WTC11 (cell line): ENCODE results near the gene TMTC2. TPM values are rescaled to one million over a fixed set of nuclear protein-coding genes. Genes with fewer than 3 reads are reported as not detected.

Source experiments
- ATAC-seq: fragments of 200-7000 bp; cut with Tn5 transposase; 2 replicates; pipeline ENCODE4 v1.10.0; 2021; ENCODE audit warnings: mild to moderate bottlenecking, moderate library complexity
- CTCF ChIA-PET: fragments of 300-600 bp; sonication (Branson Sonifier 250); formaldehyde crosslinking; loops from one replicate; lab custom pipeline; 2021; ENCODE audit warnings: antibody characterized with exemption; lab: Charles Lee
- POLR2A ChIA-PET: fragments of 350-600 bp; sonication (Branson Sonifier 250); formaldehyde crosslinking; loops from one replicate; lab custom pipeline; 2021; ENCODE audit warnings: antibody characterized with exemption; lab: Charles Lee
- DNase-seq: peaks from one replicate; pipeline ENCODE4 v3.0.0; 2021; ENCODE audit warnings: low spot score
- H3K27ac Mint-ChIP-seq: 2 replicates; pipeline ENCODE4 v1.8.0; 2021; ENCODE audit warnings: mixed read lengths
- H3K27me3 Mint-ChIP-seq: 2 replicates; pipeline ENCODE4 v1.8.0; 2021; ENCODE audit warnings: low read depth, mild to moderate bottlenecking, moderate library complexity, mixed read lengths
- H3K36me3 Mint-ChIP-seq: 2 replicates; pipeline ENCODE4 v1.8.0; 2021; ENCODE audit warnings: mixed read lengths
- H3K4me1 Mint-ChIP-seq: 2 replicates; pipeline ENCODE4 v1.8.0; 2022; ENCODE audit warnings: mixed read lengths
- H3K4me3 Mint-ChIP-seq: 2 replicates; pipeline ENCODE4 v1.8.0; 2021; ENCODE audit warnings: mild to moderate bottlenecking, moderate library complexity, mixed read lengths
- H3K9me3 Mint-ChIP-seq: 2 replicates; pipeline ENCODE4 v1.8.0; 2021; ENCODE audit warnings: mixed read lengths
- AFF4 ChIP-seq: sonication (generic); formaldehyde crosslinking; IDR thresholded peaks from 2 replicates; pipeline ENCODE4 v1.8.1; 2023; ENCODE audit warnings: mild to moderate bottlenecking, missing genetic modification reagents, borderline replicate concordance
- E2F4 ChIP-seq: sonication (generic); formaldehyde crosslinking; IDR thresholded peaks from 2 replicates; pipeline ENCODE4 v1.8.1; 2022; ENCODE audit warnings: low read depth, mild to moderate bottlenecking, moderate library complexity, missing genetic modification reagents, borderline replicate concordance
- EMX1 ChIP-seq: fragments of 250-450 bp; sonication (Bioruptor Pico); IDR thresholded peaks from 2 replicates; pipeline ENCODE4 v1.8.0; 2021; ENCODE audit warnings: mild to moderate bottlenecking
- MYBL2 ChIP-seq: sonication (generic); formaldehyde crosslinking; IDR thresholded peaks from 2 replicates; pipeline ENCODE4 v1.8.1; 2023; ENCODE audit warnings: mild to moderate bottlenecking, moderate library complexity, missing genetic modification reagents
- NFATC4 ChIP-seq: fragments of 250-450 bp; sonication (Bioruptor Pico); IDR thresholded peaks from 2 replicates; pipeline ENCODE4 v1.9.0; 2021; ENCODE audit warnings: mild to moderate bottlenecking
- NR1H2 ChIP-seq: sonication (generic); formaldehyde crosslinking; IDR thresholded peaks from 2 replicates; pipeline ENCODE4 v1.9.0; 2021; ENCODE audit warnings: mild to moderate bottlenecking, moderate library complexity, missing genetic modification reagents
- TP53 ChIP-seq: sonication (generic); formaldehyde crosslinking; IDR thresholded peaks from 2 replicates; pipeline ENCODE4 v1.8.1; 2023; ENCODE audit warnings: mild to moderate bottlenecking, missing genetic modification reagents
- ZNF281 ChIP-seq: sonication (generic); formaldehyde crosslinking; IDR thresholded peaks from 2 replicates; pipeline ENCODE4 v1.8.0; 2023; ENCODE audit warnings: mild to moderate bottlenecking, missing genetic modification reagents
- ZNF396 ChIP-seq: fragments of 250-450 bp; sonication (Bioruptor Pico); IDR thresholded peaks from 2 replicates; pipeline ENCODE4 v1.8.0; 2021; ENCODE audit warnings: mild to moderate bottlenecking, moderate library complexity, borderline replicate concordance
- total RNA-seq: library from RNA; stranded (reverse); gene quantifications from 3 replicates; pipeline ENCODE4 v1.2.3, GENCODE V29; 2021
- TF ChIP-seq, protein P1 (sequence below): fragments of 250-450 bp; sonication (Bioruptor Pico); conservative IDR thresholded peaks from 2 replicates; pipeline ENCODE4 v1.9.0; 2021; ENCODE audit warnings: mild to moderate bottlenecking
- TF ChIP-seq, protein P2 (sequence below): sonication (generic); formaldehyde crosslinking; IDR thresholded peaks from 2 replicates; pipeline ENCODE4 v1.8.1; 2023; ENCODE audit warnings: mild to moderate bottlenecking, missing genetic modification reagents
- TF ChIP-seq, protein P3 (sequence below): sonication (generic); formaldehyde crosslinking; conservative IDR thresholded peaks from 2 replicates; pipeline ENCODE4 v1.8.1; 2022; ENCODE audit warnings: mild to moderate bottlenecking, missing genetic modification reagents

TMTC2 gene
- total RNA-seq, 1 experiment from 2014 or later: 6.4 TPM

- CTCF ChIA-PET: interaction anchor here (0.7 to 1.0 kb wide), 2 partner anchors 54 to 238 kb away, joined by 3 read pairs; partner anchors contain the start of gene TMTC2
- no peaks in the 10 kb centered on the region for H3K9me3 Mint-ChIP-seq
- H3K27me3 Mint-ChIP-seq: no peaks in the 10 kb centered on the region
- POLR2A ChIA-PET: no interaction called here
- peaks cover 19% of the 10 kb centered on the region for H3K4me1 Mint-ChIP-seq
- TF ChIP-seq NFATC4 (CRISPR knock-in tag) (no peak), AFF4 (CRISPR knock-in tag) (no peak), TP53 (no peak), NR1H2 (no peak), EMX1 (CRISPR knock-in tag) (no peak)
- TF ChIP-seq, protein P1, sequence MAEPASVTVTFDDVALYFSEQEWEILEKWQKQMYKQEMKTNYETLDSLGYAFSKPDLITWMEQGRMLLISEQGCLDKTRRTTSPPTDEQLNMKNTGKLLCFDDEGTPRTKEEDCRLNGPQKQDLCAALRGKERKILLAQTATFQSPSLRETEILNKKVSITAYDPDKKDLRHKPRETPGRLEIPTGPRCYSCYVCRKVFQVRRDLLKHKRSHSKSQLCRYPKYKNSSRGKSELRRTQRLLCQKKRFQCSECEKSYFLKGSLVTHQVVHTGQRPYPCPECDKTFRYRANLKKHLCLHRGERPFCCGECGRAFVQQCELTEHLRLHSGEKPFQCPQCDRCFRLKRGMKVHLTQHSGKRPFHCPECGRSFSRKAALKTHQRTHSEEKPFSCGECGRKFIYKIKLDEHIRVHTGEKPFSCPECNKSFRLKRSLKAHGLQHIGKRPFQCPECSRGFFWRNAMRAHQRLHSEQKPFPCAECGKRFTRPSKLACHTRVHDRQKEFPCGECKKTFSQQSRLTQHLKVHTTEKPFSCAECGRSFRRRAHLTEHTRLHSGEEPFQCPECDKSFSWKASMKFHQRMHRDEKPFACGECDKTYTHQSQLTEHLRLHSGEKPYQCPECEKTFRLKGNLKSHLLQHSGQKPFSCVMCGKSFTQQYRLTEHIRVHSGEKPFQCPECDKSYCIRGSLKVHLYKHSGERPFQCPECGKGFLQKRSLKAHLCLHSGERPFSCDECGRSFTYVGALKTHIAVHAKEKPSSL (CRISPR knock-in tag): no peak
- TF ChIP-seq, all 79 proteins: peak for 0
- no peak overlapping the region for H3K4me3 Mint-ChIP-seq
- H3K36me3 Mint-ChIP-seq: no peaks in the 10 kb centered on the region
- ATAC-seq: peak; percentile 55
- no peak overlapping the region for H3K27ac Mint-ChIP-seq
- no peak for DNase-seq
Observed at GRCh38 chr12:82923935-82924334, 237.2 kb downstream of the TMTC2 start.

GRCh38 chr12:82926630-82927029 lies 239.9 kb downstream of the TMTC2 start:
- Mint-ChIP-seq H3K4me1 (peaks cover 27% of the 10 kb centered on the region), H3K4me3 (no peak overlapping the region), H3K27ac (no peak overlapping the region), H3K27me3 (no peaks in the 10 kb centered on the region), H3K9me3 (no peaks in the 10 kb centered on the region), H3K36me3 (no peaks in the 10 kb centered on the region)
- DNase-seq (no peak), ATAC-seq (no peak)
- ChIA-PET POLR2A (no interaction called here), CTCF (interaction anchor here (1.0 kb wide), 2 partner anchors 16 to 240 kb away, joined by 3 to 4 read pairs; partner anchors contain the start of gene TMTC2)
- TF ChIP-seq NR1H2: no peak
- TF ChIP-seq, protein P2, sequence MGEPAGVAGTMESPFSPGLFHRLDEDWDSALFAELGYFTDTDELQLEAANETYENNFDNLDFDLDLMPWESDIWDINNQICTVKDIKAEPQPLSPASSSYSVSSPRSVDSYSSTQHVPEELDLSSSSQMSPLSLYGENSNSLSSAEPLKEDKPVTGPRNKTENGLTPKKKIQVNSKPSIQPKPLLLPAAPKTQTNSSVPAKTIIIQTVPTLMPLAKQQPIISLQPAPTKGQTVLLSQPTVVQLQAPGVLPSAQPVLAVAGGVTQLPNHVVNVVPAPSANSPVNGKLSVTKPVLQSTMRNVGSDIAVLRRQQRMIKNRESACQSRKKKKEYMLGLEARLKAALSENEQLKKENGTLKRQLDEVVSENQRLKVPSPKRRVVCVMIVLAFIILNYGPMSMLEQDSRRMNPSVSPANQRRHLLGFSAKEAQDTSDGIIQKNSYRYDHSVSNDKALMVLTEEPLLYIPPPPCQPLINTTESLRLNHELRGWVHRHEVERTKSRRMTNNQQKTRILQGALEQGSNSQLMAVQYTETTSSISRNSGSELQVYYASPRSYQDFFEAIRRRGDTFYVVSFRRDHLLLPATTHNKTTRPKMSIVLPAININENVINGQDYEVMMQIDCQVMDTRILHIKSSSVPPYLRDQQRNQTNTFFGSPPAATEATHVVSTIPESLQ (CRISPR knock-in tag): no peak
- TF ChIP-seq ZNF396 (CRISPR knock-in tag): no peak
- no peak for TF ChIP-seq ZNF281 (CRISPR knock-in tag)
- TF ChIP-seq, protein P3, sequence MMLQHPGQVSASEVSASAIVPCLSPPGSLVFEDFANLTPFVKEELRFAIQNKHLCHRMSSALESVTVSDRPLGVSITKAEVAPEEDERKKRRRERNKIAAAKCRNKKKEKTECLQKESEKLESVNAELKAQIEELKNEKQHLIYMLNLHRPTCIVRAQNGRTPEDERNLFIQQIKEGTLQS (CRISPR knock-in tag): no peak
- TF ChIP-seq MYBL2 (CRISPR knock-in tag): no peak
- TF ChIP-seq E2F4 (CRISPR knock-in tag): no peak
